ENCODE results near the gene SLMAP. TPM values are rescaled to one million over a fixed set of nuclear protein-coding genes. Genes with fewer than 3 reads are reported as not detected.
A peak's percentile ranks its signal among the peaks of the same experiment; 100 is the strongest.

The SLMAP gene
- total and polyA plus RNA-seq, 2 of the 13 experiments (the other 11 are each of a cell fraction or from before 2014, with no cell fraction given) = 24.0 to 48.3 TPM

DNA sequence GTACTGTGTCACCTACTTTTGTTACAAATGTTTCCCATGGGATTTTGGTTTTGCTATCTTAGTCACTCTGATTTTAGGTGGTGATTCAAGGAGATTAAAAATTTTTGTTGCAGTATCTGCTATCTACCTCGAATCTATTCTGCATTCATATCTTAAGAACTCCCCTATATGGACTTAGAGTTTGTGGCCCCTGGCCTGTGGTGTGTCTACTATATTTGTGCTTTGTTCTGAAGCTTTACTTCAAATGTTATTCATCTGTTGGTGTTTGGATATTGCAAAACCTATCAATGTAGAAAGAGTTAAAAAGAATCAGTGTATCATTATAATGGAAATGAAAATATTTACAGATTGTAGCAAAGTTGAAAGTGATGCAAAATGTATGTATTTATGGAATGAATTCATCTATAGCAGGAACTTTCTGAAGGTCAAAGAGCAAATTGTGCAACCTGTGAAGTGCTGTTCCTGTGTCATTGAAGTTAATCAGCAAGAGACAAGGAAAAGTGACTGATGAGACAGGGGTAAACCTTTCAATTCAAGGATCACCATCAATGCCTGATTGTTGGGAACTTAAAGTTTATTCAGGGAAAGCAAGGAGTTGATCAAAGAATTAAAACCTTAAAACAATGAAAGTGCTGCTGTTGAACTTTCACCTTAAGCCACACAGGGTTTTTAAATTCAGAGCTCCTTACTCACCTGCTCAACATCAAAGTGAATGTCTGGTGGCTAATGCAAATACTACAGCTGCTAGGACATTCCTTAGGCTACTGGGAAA lies 71.0 kb downstream of the SLMAP start (continued):
- TF ChIP-seq, protein P1, sequence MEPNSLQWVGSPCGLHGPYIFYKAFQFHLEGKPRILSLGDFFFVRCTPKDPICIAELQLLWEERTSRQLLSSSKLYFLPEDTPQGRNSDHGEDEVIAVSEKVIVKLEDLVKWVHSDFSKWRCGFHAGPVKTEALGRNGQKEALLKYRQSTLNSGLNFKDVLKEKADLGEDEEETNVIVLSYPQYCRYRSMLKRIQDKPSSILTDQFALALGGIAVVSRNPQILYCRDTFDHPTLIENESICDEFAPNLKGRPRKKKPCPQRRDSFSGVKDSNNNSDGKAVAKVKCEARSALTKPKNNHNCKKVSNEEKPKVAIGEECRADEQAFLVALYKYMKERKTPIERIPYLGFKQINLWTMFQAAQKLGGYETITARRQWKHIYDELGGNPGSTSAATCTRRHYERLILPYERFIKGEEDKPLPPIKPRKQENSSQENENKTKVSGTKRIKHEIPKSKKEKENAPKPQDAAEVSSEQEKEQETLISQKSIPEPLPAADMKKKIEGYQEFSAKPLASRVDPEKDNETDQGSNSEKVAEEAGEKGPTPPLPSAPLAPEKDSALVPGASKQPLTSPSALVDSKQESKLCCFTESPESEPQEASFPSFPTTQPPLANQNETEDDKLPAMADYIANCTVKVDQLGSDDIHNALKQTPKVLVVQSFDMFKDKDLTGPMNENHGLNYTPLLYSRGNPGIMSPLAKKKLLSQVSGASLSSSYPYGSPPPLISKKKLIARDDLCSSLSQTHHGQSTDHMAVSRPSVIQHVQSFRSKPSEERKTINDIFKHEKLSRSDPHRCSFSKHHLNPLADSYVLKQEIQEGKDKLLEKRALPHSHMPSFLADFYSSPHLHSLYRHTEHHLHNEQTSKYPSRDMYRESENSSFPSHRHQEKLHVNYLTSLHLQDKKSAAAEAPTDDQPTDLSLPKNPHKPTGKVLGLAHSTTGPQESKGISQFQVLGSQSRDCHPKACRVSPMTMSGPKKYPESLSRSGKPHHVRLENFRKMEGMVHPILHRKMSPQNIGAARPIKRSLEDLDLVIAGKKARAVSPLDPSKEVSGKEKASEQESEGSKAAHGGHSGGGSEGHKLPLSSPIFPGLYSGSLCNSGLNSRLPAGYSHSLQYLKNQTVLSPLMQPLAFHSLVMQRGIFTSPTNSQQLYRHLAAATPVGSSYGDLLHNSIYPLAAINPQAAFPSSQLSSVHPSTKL (CRISPR knock-in tag; IDR thresholded peaks at IDR 0.05) = peak; percentile 95
- TF ChIP-seq IRX3 (CRISPR knock-in tag; IDR thresholded peaks at IDR 0.05; ENCODE audit: borderline replicate concordance, low read depth) (no peak), ZNF768 (CRISPR knock-in tag; IDR thresholded peaks at IDR 0.05) (no peak), NONO (IDR thresholded peaks at IDR 0.05) (no peak), NONO (CRISPR knock-in tag; conservative IDR thresholded peaks at IDR 0.05) (no peak), ZBTB42 (CRISPR knock-in tag; IDR thresholded peaks at IDR 0.05) (no peak), ZNF816 (CRISPR knock-in tag; IDR thresholded peaks at IDR 0.05; ENCODE audit: borderline replicate concordance) (no peak), CEBPG (CRISPR knock-in tag; IDR thresholded peaks at IDR 0.05) (peak; percentile 94), SNAPC2 (CRISPR knock-in tag; IDR thresholded peaks at IDR 0.05) (no peak), SRY (CRISPR knock-in tag; IDR thresholded peaks at IDR 0.05) (no peak), HHEX (CRISPR knock-in tag; IDR thresholded peaks at IDR 0.05) (no peak), ZNF44 (CRISPR knock-in tag; IDR thresholded peaks at IDR 0.05) (no peak)
- TF ChIP-seq, protein P2, sequence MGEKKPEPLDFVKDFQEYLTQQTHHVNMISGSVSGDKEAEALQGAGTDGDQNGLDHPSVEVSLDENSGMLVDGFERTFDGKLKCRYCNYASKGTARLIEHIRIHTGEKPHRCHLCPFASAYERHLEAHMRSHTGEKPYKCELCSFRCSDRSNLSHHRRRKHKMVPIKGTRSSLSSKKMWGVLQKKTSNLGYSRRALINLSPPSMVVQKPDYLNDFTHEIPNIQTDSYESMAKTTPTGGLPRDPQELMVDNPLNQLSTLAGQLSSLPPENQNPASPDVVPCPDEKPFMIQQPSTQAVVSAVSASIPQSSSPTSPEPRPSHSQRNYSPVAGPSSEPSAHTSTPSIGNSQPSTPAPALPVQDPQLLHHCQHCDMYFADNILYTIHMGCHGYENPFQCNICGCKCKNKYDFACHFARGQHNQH (CRISPR knock-in tag; IDR thresholded peaks at IDR 0.05) = no peak
- TF ChIP-seq, protein P3, sequence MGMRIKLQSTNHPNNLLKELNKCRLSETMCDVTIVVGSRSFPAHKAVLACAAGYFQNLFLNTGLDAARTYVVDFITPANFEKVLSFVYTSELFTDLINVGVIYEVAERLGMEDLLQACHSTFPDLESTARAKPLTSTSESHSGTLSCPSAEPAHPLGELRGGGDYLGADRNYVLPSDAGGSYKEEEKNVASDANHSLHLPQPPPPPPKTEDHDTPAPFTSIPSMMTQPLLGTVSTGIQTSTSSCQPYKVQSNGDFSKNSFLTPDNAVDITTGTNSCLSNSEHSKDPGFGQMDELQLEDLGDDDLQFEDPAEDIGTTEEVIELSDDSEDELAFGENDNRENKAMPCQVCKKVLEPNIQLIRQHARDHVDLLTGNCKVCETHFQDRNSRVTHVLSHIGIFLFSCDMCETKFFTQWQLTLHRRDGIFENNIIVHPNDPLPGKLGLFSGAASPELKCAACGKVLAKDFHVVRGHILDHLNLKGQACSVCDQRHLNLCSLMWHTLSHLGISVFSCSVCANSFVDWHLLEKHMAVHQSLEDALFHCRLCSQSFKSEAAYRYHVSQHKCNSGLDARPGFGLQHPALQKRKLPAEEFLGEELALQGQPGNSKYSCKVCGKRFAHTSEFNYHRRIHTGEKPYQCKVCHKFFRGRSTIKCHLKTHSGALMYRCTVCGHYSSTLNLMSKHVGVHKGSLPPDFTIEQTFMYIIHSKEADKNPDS (CRISPR knock-in tag; IDR thresholded peaks at IDR 0.05) = no peak
- TF ChIP-seq, protein P4, sequence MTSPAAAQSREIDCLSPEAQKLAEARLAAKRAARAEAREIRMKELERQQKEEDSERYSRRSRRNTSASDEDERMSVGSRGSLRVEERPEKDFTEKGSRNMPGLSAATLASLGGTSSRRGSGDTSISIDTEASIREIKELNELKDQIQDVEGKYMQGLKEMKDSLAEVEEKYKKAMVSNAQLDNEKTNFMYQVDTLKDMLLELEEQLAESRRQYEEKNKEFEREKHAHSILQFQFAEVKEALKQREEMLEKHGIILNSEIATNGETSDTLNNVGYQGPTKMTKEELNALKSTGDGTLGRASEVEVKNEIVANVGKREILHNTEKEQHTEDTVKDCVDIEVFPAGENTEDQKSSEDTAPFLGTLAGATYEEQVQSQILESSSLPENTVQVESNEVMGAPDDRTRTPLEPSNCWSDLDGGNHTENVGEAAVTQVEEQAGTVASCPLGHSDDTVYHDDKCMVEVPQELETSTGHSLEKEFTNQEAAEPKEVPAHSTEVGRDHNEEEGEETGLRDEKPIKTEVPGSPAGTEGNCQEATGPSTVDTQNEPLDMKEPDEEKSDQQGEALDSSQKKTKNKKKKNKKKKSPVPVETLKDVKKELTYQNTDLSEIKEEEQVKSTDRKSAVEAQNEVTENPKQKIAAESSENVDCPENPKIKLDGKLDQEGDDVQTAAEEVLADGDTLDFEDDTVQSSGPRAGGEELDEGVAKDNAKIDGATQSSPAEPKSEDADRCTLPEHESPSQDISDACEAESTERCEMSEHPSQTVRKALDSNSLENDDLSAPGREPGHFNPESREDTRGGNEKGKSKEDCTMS (CRISPR knock-in tag; conservative IDR thresholded peaks at IDR 0.05) = no peak
- TF ChIP-seq, protein P5, sequence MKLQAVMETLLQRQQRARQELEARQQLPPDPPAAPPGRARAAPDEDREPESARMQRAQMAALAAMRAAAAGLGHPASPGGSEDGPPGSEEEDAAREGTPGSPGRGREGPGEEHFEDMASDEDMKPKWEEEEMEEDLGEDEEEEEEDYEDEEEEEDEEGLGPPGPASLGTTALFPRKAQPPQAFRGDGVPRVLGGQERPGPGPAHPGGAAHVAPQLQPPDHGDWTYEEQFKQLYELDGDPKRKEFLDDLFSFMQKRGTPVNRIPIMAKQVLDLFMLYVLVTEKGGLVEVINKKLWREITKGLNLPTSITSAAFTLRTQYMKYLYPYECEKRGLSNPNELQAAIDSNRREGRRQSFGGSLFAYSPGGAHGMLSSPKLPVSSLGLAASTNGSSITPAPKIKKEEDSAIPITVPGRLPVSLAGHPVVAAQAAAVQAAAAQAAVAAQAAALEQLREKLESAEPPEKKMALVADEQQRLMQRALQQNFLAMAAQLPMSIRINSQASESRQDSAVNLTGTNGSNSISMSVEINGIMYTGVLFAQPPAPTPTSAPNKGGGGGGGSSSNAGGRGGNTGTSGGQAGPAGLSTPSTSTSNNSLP (IDR thresholded peaks at IDR 0.05; ENCODE audit: low read depth, low read length) = peak; percentile 88
